Osteocyte (in vitro differentiated cells): Measurements from ENCODE around the gene IMPDH1. TPM values are rescaled to one million over a fixed set of nuclear protein-coding genes. Genes with fewer than 3 reads are reported as not detected.

ENCODE experiments used
- DNase-seq: peaks from one replicate; pipeline ENCODE4 v3.0.0; 2021; ENCODE audit warnings: mixed read lengths; ENCODE audit not compliant: unreplicated experiment; ENCODE audit errors: extremely low spot score
- H3K27ac Mint-ChIP-seq: one replicate; pipeline ENCODE4 v1.8.0; 2021; ENCODE audit warnings: mild to moderate bottlenecking, mixed read lengths; ENCODE audit not compliant: unreplicated experiment
- H3K27me3 Mint-ChIP-seq: one replicate; pipeline ENCODE4 v1.8.0; 2021; ENCODE audit warnings: mixed read lengths; ENCODE audit not compliant: unreplicated experiment
- H3K36me3 Mint-ChIP-seq: one replicate; pipeline ENCODE4 v1.8.0; 2021; ENCODE audit warnings: mixed read lengths; ENCODE audit not compliant: unreplicated experiment
- H3K4me1 Mint-ChIP-seq: one replicate; pipeline ENCODE4 v1.8.0; 2021; ENCODE audit warnings: mixed read lengths; ENCODE audit not compliant: unreplicated experiment
- H3K4me3 Mint-ChIP-seq: one replicate; pipeline ENCODE4 v1.8.0; 2021; ENCODE audit warnings: mild to moderate bottlenecking, moderate library complexity, mixed read lengths; ENCODE audit not compliant: unreplicated experiment
- H3K9me3 Mint-ChIP-seq: one replicate; pipeline ENCODE4 v1.8.0; 2021; ENCODE audit warnings: mixed read lengths; ENCODE audit not compliant: unreplicated experiment
- CTCF ChIP-seq: fragments of 200-600 bp; sonication (generic); IDR thresholded peaks from 2 replicates; pipeline ENCODE4 v1.5.0; 2021; ENCODE audit warnings: antibody characterized with exemption, mild to moderate bottlenecking, moderate library complexity
- total RNA-seq: library from RNA; stranded (reverse); gene quantifications from 2 replicates; pipeline ENCODE4 v1.2.1, GENCODE V29; 2021

The IMPDH1 gene
- total RNA-seq, 1 donor from 2014 or later: 33.5 TPM

GRCh38 chr7:128396357-128396756, 13.4 kb downstream of the IMPDH1 start:
- peaks cover 23% of the 10 kb centered on the region for H3K36me3 Mint-ChIP-seq
- no peak for TF ChIP-seq CTCF
- H3K27me3 Mint-ChIP-seq: no peaks in the 10 kb centered on the region
- H3K9me3 Mint-ChIP-seq: no peaks in the 10 kb centered on the region
- H3K4me3 Mint-ChIP-seq: no peak overlapping the region
- H3K4me1 Mint-ChIP-seq: no peaks in the 10 kb centered on the region
- no peak for DNase-seq
- H3K27ac Mint-ChIP-seq: no peak overlapping the region

GRCh38 chr7:128395748-128396147, 14.0 kb downstream of the IMPDH1 start:
- no peak for TF ChIP-seq CTCF
- no peak for DNase-seq
- Mint-ChIP-seq H3K9me3 (no peaks in the 10 kb centered on the region), H3K4me1 (no peaks in the 10 kb centered on the region), H3K27me3 (no peaks in the 10 kb centered on the region), H3K36me3 (peaks cover 23% of the 10 kb centered on the region), H3K4me3 (no peak overlapping the region), H3K27ac (no peak overlapping the region)

GRCh38 chr7:128394904-128395496, 14.8 kb downstream of the IMPDH1 start:
- no peak for DNase-seq
- TF ChIP-seq CTCF: no peak
- H3K27ac Mint-ChIP-seq: no peak overlapping the region
- H3K4me3 Mint-ChIP-seq: no peak overlapping the region
- H3K27me3 Mint-ChIP-seq: no peaks in the 10 kb centered on the region
- peaks cover 19% of the 10 kb centered on the region for H3K36me3 Mint-ChIP-seq
- no peaks in the 10 kb centered on the region for H3K4me1 Mint-ChIP-seq
- H3K9me3 Mint-ChIP-seq: no peaks in the 10 kb centered on the region

GRCh38 chr7:128393526-128394330, 16.1 kb downstream of the IMPDH1 start:
- Mint-ChIP-seq H3K4me1 (no peaks in the 10 kb centered on the region), H3K4me3 (no peak overlapping the region)

More at GRCh38 chr7:128393526-128394330, 16.1 kb downstream of the IMPDH1 start:
- TF ChIP-seq CTCF: no peak
- Mint-ChIP-seq H3K9me3 (no peaks in the 10 kb centered on the region), H3K27ac (no peak overlapping the region), H3K36me3 (peaks cover 18% of the 10 kb centered on the region), H3K27me3 (no peaks in the 10 kb centered on the region)
- DNase-seq: no peak
